ENCODE results near the gene SH3RF2.
A peak's percentile ranks its signal among the peaks of the same experiment; 100 is the strongest.
"Not testable (repeated sequence)": the region's sequence is repeated elsewhere in the genome, so short reads cannot be mapped to it uniquely, and the experiment has no call there.

The SH3RF2 gene

DNA sequence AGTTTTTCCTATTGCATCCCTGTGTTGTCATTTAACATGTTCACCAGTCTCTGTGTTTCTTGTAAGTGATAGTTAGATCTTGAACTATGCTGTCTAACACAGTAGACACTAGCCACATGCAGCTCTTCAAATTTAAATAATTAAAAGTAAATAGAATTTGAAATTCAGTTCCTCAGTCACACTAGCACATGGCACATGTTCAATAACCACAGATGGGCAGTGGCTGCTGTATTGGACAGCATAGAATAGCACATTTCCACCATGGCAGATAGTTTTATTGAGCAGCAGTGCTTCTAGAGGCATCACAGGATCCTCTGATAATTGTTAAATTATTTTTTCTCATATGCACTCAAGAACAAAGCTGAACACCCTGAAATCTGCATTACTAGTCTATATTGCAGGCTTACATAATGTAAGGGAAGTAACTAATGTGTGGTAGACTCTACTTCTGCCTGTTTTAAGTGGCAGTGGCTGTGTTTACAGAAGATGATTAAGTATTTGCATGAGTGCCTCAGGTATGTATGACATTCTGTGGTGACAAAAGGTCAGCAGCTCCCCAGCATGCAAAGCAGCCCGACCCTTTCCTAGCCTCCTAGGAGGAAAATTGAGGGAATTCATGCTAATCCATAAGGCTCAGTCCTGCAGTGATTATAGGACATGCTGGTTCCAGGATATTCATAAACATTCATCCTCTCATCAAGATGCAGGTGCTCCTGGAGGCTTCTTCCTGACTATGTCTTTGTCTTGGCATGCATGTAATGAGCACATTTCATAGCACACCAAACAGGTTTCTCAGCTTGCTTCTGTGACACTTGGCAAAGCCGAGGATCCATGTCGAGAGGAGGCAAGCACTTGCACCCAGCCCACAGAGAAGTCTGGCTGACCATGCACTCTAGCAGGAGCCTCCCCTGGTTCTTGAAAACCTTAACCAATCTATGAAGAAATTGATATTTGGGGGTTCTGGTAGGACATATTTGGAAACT lies 45.5 kb downstream of the SH3RF2 start:
- DNase-seq, result no peak

GRCh38 chr5:145982572-145983318 lies 46.4 kb downstream of the SH3RF2 start:
- DNase-seq, result no peak

DNA sequence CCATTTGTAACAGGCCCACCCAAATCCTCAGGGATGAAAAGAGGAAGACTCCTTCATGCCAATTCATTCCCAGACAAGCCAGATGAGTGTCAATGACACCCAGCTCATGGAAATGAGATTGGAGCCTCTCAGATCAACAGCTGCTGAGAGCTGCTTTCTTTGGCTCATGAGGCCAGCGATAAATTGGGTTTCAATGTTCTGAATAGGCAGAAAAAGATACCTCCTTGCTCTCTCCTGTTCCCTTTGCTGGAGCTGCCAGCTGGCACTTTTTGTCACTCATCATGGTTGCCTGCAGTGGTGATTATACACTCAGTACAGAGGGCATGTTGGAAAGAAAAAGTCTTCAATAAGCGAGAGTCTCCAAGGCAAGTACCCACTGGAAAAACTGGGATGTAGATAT lies 47.1 kb downstream of the SH3RF2 start:
- no peak for DNase-seq

DNA sequence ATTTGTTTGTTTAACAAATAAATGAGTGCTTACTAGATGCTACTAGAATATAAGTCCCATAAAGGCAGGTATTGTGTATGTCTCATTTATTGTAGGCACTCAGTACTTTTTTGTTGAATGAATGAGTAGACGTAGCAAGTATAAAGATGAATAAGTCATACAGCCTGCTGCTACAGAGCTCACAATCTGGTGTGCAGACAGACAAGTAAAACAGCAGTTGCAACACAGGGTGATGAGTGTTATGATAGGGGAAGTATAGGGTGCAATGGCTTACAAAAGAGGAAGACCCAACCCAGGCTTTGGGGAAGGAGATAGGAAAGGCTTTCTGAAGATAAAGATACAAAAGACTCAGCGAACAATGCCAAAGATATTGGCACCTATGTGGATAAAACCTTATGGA lies 47.7 kb downstream of the SH3RF2 start:
- DNase-seq, result no peak

- DNase-seq, result no peak
These were observed 51.5 kb downstream of the SH3RF2 start for GRCh38 chr5:145987856-145988255.

GRCh38 chr5:145988993-145989392 lies 52.6 kb downstream of the SH3RF2 start:
- DNase-seq, result no peak

- DNase-seq, result no peak
These were observed 53.0 kb downstream of the SH3RF2 start for GRCh38 chr5:145989428-145989827.

DNA sequence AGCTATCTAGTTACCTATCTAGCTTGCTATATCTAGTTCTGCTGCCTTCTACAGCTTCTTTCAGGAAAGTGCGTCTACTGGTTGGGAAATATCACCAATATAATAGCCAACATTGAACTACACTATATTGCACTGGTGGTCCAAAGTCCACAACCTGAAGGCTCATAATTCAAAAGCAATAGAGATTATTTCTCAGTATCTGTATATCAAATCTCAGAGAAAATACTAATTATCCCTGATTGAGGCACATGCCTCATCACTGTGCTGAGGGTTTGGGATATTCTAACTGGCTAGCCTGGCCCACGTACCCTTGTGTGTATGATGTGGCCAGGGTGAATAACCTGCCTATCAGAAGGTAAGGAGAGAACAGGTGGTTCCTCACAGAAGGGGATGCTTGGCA lies 53.8 kb downstream of the SH3RF2 start:
- no peak for DNase-seq

- DNase-seq, result no peak
These were observed 54.7 kb downstream of the SH3RF2 start for GRCh38 chr5:145991044-145991575.

- not testable (repeated sequence) for DNase-seq
These were observed 57.2 kb downstream of the SH3RF2 start for GRCh38 chr5:145993538-145993937.

DNA sequence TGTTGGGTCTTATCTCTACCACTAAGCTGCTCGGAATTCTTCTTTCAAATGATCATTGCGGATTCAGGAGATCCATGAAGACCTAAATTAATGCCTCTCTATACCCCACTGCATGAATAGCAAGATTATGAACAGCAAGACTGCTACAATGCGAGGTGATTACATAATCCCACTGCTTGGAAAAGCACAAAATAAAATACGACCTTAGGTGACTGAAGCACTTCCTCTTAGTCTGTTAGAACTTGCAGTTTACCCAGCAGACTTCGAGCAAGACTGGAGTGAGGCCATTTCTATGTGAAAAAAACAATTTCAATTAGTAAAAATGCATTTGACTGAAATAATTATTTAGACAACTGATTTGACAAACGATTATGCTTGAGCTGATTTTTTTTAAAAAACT lies 59.8 kb downstream of the SH3RF2 start:
- DNase-seq, result no peak

GRCh38 chr5:145999208-145999607 lies 62.8 kb downstream of the SH3RF2 start:
- DNase-seq, result peak; percentile 55

DNA sequence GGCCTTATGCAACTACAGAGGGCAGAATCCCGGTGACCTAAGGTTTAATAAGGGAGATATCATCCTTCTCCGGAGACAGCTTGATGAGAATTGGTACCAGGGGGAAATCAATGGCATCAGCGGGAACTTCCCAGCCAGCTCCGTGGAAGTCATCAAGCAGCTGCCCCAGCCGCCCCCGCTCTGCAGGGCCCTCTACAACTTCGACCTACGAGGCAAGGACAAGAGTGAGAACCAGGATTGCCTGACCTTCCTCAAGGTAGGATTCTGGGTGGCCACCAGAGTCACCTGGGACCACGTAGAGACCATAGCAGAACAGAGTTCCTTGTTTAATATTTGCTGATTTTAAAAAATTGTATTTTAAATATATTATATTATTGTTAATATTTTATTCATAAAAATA lies 63.7 kb downstream of the SH3RF2 start:
- no peak for DNase-seq

GRCh38 chr5:146001544-146002190 lies 65.3 kb downstream of the SH3RF2 start:
- DNase-seq, result no peak

- DNase-seq, result no peak
These were observed 66.1 kb downstream of the SH3RF2 start for GRCh38 chr5:146002491-146002890.

GRCh38 chr5:146003852-146004251 lies 67.5 kb downstream of the SH3RF2 start:
- DNase-seq, result no peak

GRCh38 chr5:146005264-146005663 lies 68.9 kb downstream of the SH3RF2 start:
- no peak for DNase-seq

- no peak for DNase-seq
These were observed 69.3 kb downstream of the SH3RF2 start for GRCh38 chr5:146005723-146006122.

- no peak for DNase-seq
These were observed 70.3 kb downstream of the SH3RF2 start for GRCh38 chr5:146006470-146007190.

DNA sequence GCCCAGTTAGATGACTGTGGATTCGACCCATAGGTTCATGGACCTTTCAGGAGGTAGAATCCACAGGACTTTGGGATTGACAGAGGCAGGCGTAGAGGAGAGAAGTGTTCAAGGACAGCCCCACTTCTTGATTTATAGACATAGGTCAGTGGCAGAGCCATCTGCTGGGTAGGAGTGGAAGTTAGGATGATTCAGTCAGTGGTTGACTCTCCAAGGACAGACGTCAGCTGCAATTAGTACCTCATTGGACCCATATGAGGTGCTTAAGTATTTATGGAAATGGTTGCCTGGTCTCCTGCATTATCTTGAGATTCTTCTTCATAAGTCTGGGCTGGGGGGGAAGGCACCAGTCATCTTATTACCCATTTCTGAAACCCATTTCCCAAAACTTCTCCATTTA lies 70.9 kb downstream of the SH3RF2 start:
- no peak for DNase-seq

DNA sequence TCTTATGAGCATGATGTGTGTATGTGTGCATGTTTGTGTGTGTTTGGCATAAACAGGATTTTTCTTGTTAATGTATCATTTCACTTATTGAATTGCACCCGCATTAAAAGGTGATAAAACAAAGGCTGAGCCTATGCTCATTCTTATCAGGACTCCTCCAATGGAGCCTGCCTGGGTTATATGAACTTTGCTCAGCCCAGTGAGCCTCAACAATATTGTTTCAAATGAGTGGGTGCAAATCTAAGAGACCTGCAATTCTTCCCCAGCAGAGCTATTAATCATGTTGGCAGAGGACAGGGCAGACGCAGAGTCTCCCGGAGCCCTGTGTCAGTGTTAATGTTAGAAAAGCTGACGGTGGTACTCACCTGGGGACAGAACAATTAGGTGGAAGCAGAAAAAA lies 71.6 kb downstream of the SH3RF2 start:
- no peak for DNase-seq

DNA sequence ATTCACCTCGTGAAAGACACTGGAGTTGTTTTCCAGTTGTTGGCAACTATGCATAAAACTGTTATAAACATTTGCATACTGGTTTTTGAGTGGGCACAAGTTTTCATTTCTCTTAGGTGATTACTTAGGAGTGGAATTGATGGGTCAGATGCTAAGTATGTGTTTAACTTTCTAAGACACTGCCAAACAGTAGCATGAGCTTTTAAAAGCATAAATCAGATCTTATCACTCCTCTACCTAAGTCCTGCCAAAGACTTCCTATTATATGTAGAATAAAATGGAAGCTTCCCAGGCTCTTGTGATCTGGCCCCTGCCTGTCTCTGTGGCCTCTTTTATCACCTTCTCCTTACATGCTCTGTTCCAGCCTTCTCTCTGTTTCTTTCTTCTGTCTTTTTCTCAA lies 72.6 kb downstream of the SH3RF2 start:
- DNase-seq, result no peak

GRCh38 chr5:146010447-146010846 lies 74.1 kb downstream of the SH3RF2 start:
- DNase-seq, result not testable (repeated sequence)

All from activated CD4-positive, alpha-beta T cell treated with anti-CD3 and anti-CD28 coated beads, Interleukin-2, amount 50 U/mL, for 16 hours (primary cell).